Activated CD4-positive, alpha-beta memory T cell treated with anti-CD3 and anti-CD28 coated beads, Interleukin-2, amount 10 ng/mL, durations not matched to agents 7 days and 5 days (primary cell): ENCODE measurements around the gene AKAP7. TPM values are rescaled to one million over a fixed set of nuclear protein-coding genes. Genes with fewer than 3 reads are reported as not detected.
"Not testable (repeated sequence)": the region's sequence is repeated elsewhere in the genome, so short reads cannot be mapped to it uniquely, and the experiment has no call there.

Experiments
- CTCF ChIA-PET: fragments of 350-600 bp; sonication (Branson Sonifier 250); formaldehyde crosslinking; loops from one replicate; lab custom pipeline; 2021; ENCODE audit warnings: antibody characterized with exemption, inconsistent platforms; lab: Charles Lee
- POLR2A ChIA-PET: fragments of 350-600 bp; sonication (Branson Sonifier 250); formaldehyde crosslinking; loops from one replicate; lab custom pipeline; 2021; ENCODE audit warnings: antibody characterized with exemption; lab: Charles Lee
- DNase-seq: peaks from one replicate; pipeline ENCODE4 v3.0.0-alpha.2; 2020
- H3K27ac Mint-ChIP-seq: one replicate; pipeline ENCODE4 v1.8.0; 2021; ENCODE audit warnings: mild to moderate bottlenecking, mixed read lengths
- H3K27me3 Mint-ChIP-seq: one replicate; pipeline ENCODE4 v1.8.0; 2021; ENCODE audit warnings: mixed read lengths
- H3K36me3 Mint-ChIP-seq: one replicate; pipeline ENCODE4 v1.8.0; 2021; ENCODE audit warnings: low read depth, mixed read lengths
- H3K4me1 Mint-ChIP-seq: one replicate; pipeline ENCODE4 v1.8.0; 2021; ENCODE audit warnings: mixed read lengths
- H3K4me3 Mint-ChIP-seq: one replicate; pipeline ENCODE4 v1.8.0; 2021; ENCODE audit warnings: mild to moderate bottlenecking, mixed read lengths
- H3K9me3 Mint-ChIP-seq: one replicate; pipeline ENCODE4 v1.8.0; 2021; ENCODE audit warnings: mixed read lengths
- total RNA-seq, 2 experiments: library from RNA; stranded (reverse); gene quantifications; one replicate each; pipeline ENCODE4 v1.2.3, GENCODE V29; 2021

AKAP7 gene
- total RNA-seq, 2 experiments from 2014 or later, result 7.2 to 8.4 TPM

DNA sequence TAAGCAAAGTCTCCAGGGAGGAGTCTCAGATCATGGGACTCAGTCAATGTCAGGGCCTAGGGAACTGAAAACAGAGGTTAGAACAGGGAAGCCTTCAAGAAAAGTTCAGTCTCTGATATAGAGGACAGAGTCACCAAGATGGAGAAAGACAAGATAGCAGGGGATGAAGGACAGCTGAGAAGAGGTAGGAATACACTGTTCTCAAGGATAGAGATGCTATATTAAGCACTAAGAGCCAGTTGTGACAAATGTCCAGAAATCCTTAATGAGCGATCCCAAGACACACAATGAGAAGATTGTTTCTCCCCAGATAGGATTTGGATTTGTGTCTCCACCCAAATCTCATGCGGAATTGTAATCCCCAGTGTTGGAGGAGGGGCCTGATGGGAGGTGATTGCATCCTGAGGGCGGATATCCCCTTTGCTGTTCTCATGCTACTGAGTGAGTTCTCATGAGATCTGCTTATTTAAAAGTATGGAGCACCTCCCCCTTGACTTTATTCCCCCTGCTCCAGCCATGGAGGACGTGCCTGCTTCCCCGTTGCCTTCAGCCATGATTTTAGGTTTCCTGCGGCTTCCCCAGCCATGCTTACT lies 168.2 kb downstream of the AKAP7 start:
- H3K4me3 Mint-ChIP-seq, result no peak overlapping the region
- H3K36me3 Mint-ChIP-seq, result no peaks in the 10 kb centered on the region
- ChIA-PET CTCF (no interaction called here), POLR2A (no interaction called here)
- peaks cover 2% of the 10 kb centered on the region for H3K9me3 Mint-ChIP-seq
- no peaks in the 10 kb centered on the region for H3K27me3 Mint-ChIP-seq
- no peak for DNase-seq
- no peaks in the 10 kb centered on the region for H3K4me1 Mint-ChIP-seq
- H3K27ac Mint-ChIP-seq, result no peak overlapping the region

- no peaks in the 10 kb centered on the region for H3K4me1 Mint-ChIP-seq
- H3K27ac Mint-ChIP-seq, result no peak overlapping the region
- ChIA-PET CTCF (no interaction called here), POLR2A (no interaction called here)
- no peaks in the 10 kb centered on the region for H3K36me3 Mint-ChIP-seq
- peaks cover 13% of the 10 kb centered on the region for H3K9me3 Mint-ChIP-seq
- no peaks in the 10 kb centered on the region for H3K27me3 Mint-ChIP-seq
- no peak overlapping the region for H3K4me3 Mint-ChIP-seq
- no peak for DNase-seq
Measured at GRCh38 chr6:131305037-131305850, 170.0 kb downstream of the AKAP7 start.

GRCh38 chr6:131309437-131309836 lies 174.2 kb downstream of the AKAP7 start:
- H3K4me1 Mint-ChIP-seq, result no peaks in the 10 kb centered on the region
- H3K9me3 Mint-ChIP-seq, result peaks cover 13% of the 10 kb centered on the region
- H3K4me3 Mint-ChIP-seq, result no peak overlapping the region
- no peaks in the 10 kb centered on the region for H3K36me3 Mint-ChIP-seq
- ChIA-PET POLR2A (no interaction called here), CTCF (no interaction called here)
- DNase-seq, result no peak
- no peak overlapping the region for H3K27ac Mint-ChIP-seq
- H3K27me3 Mint-ChIP-seq, result no peaks in the 10 kb centered on the region

DNA sequence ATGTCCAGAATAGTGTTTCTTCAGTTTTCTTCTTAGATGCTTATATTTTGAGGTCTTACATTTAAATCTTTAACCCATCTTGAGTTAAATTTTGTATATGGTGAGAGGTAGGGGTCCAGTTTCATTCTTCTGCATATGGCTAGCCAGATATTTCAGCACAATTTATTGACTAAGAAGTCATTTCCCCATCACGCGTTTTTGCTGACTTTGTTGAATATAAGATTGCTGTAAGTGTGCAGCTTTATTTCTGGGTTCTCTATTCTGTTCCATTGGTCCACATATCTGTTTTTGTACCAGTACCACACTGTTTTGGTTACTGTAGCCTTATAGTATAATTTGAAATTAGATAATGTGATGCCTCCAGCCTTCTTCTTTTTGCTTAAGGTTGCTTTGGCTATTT lies 179.6 kb downstream of the AKAP7 start:
- no peaks in the 10 kb centered on the region for H3K36me3 Mint-ChIP-seq
- H3K4me1 Mint-ChIP-seq, result peaks cover 2% of the 10 kb centered on the region
- CTCF ChIA-PET, result no interaction called here
- DNase-seq, result no peak
- H3K27ac Mint-ChIP-seq, result no peak overlapping the region
- POLR2A ChIA-PET, result no interaction called here
- no peaks in the 10 kb centered on the region for H3K27me3 Mint-ChIP-seq
- no peaks in the 10 kb centered on the region for H3K9me3 Mint-ChIP-seq
- no peak overlapping the region for H3K4me3 Mint-ChIP-seq

DNA sequence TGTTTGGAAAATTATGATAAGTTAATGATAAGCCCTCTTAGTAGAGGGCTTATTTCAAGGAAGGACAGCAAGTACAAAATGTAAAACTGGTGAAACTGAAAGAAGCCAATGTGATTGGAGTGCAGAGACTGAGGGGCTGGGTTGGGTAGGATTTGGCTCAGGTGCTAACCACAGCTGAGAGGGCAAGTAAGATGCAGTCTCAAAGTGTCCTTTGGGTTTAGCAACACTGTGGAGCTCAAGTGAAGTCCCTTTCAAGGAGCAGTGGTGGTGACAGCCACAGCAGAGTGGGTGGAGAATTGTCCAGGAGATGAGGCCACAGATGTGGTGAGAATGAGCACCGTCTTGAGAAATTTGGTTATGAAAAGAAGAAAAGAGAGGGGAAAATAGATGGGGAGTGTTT lies 181.4 kb downstream of the AKAP7 start:
- Mint-ChIP-seq H3K9me3 (no peaks in the 10 kb centered on the region), H3K27ac (no peak overlapping the region), H3K36me3 (no peaks in the 10 kb centered on the region), H3K4me3 (no peak overlapping the region), H3K4me1 (peaks cover 2% of the 10 kb centered on the region), H3K27me3 (no peaks in the 10 kb centered on the region)
- CTCF ChIA-PET, result no interaction called here
- POLR2A ChIA-PET, result no interaction called here
- no peak for DNase-seq

DNA sequence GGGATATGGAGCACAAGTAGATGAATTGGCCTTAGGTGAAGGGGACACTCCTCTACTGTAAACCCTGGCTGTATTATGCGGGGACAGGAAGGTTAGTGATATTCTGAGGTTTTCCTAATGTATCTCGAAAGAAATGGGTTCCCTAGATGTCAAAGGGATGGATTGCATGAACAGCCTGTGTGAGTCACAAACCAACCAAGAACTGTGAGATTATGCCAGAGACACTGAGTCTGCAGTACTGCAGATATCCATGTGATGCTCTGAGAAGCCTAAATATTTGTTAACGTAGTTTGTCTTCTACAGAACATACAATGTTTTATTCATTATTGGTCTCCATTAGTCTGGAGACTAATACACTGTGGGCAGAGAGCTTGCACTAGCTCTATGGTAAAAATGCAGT lies 182.2 kb downstream of the AKAP7 start:
- POLR2A ChIA-PET, result no interaction called here
- no peak overlapping the region for H3K4me3 Mint-ChIP-seq
- no peak for DNase-seq
- no peaks in the 10 kb centered on the region for H3K9me3 Mint-ChIP-seq
- no peak overlapping the region for H3K27ac Mint-ChIP-seq
- H3K4me1 Mint-ChIP-seq, result peaks cover 2% of the 10 kb centered on the region
- CTCF ChIA-PET, result no interaction called here
- H3K36me3 Mint-ChIP-seq, result no peaks in the 10 kb centered on the region
- no peaks in the 10 kb centered on the region for H3K27me3 Mint-ChIP-seq

GRCh38 chr6:131321589-131321988 lies 186.3 kb downstream of the AKAP7 start:
- no peak for DNase-seq
- H3K27ac Mint-ChIP-seq, result no peak overlapping the region
- H3K36me3 Mint-ChIP-seq, result no peaks in the 10 kb centered on the region
- no peak overlapping the region for H3K4me3 Mint-ChIP-seq
- no peaks in the 10 kb centered on the region for H3K27me3 Mint-ChIP-seq
- H3K4me1 Mint-ChIP-seq, result peaks cover 2% of the 10 kb centered on the region
- ChIA-PET CTCF (no interaction called here), POLR2A (no interaction called here)
- H3K9me3 Mint-ChIP-seq, result no peaks in the 10 kb centered on the region

DNA sequence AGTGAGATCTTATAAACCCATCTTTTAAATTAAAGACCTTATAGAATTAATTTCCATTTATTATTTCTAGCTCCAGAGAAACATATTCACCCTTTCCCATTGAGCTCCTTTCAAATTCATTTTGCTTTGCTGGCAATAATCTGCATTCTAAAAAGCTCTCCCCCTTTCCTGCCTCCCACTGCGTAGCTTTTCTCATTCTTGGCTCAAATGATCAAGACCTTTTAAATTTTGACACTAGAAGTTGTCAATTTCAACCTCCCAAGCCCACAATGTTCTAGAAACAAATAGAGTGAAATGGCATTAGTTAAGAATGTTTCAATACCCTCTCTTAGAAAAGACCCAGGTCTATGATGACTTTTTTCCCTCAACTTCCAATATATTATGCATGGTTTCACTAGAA lies 186.9 kb downstream of the AKAP7 start:
- Mint-ChIP-seq H3K27ac (no peak overlapping the region), H3K36me3 (no peaks in the 10 kb centered on the region), H3K27me3 (no peaks in the 10 kb centered on the region), H3K9me3 (no peaks in the 10 kb centered on the region), H3K4me3 (no peak overlapping the region), H3K4me1 (no peaks in the 10 kb centered on the region)
- CTCF ChIA-PET, result no interaction called here
- DNase-seq, result no peak
- POLR2A ChIA-PET, result no interaction called here

DNA sequence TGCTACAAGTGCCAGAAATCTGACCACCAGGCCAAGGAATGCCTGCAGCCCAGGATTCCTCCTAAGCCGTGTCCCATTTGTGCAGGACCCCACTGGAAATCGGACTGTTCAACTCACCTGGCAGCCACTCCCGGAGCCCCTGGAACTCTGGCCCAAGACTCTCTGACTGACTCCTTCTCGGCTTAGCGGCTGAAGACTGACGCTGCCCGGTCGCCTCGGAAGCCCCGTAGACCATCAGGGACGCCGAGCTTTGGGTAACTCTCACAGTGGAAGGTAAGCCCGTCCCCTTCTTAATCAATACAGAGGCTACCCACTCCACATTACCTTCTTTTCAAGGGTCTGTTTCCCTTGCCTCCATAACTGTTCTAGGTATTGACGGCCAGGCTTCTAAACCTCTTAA lies 190.4 kb downstream of the AKAP7 start:
- POLR2A ChIA-PET, H3K4me1 Mint-ChIP-seq, DNase-seq, H3K36me3 Mint-ChIP-seq, H3K27me3 Mint-ChIP-seq, H3K4me3 Mint-ChIP-seq, H3K27ac Mint-ChIP-seq, H3K9me3 Mint-ChIP-seq, CTCF ChIA-PET: not testable (repeated sequence)

DNA sequence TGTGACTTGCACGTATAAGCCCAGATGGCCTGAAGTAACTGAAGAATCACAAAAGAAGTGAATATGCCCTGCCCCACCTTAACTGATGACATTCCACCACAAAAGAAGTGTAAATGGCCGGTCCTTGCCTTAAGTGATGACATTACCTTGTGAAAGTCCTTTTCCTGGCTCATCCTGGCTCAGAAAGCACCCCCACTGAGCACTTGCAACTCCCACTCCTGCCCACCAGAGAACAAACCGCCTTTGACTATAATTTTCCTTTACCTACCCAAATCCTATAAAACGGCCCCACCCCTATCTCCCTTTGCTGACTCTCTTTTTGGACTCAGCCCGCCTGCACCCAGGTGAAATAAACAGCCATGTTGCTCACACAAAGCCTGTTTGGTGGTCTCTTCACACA lies 193.5 kb downstream of the AKAP7 start:
- H3K27me3 Mint-ChIP-seq, H3K4me3 Mint-ChIP-seq, H3K36me3 Mint-ChIP-seq, H3K4me1 Mint-ChIP-seq, CTCF ChIA-PET, POLR2A ChIA-PET, H3K27ac Mint-ChIP-seq, DNase-seq, H3K9me3 Mint-ChIP-seq: not testable (repeated sequence)

DNA sequence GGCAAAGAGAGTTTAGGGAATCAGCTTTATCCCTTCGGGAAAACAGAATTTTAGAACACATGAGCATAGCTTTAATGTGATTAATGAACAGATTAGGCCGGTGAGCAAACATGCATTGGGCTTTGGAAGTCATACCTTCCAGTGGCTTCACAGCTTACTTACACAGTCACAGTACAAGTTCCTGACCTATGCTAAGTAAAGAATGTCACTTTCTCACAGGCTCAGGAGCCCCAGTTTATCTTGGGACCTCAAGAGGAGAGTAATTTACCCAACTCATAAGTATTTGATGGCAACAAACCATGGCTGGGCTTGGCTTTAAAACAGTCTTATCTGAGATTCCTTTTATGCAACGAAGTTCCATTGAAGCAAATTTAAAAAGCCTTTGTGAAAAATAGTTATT lies 195.9 kb downstream of the AKAP7 start:
- no peak for DNase-seq
- Mint-ChIP-seq H3K27ac (no peak overlapping the region), H3K36me3 (no peaks in the 10 kb centered on the region), H3K9me3 (no peaks in the 10 kb centered on the region), H3K4me3 (no peak overlapping the region), H3K4me1 (no peaks in the 10 kb centered on the region), H3K27me3 (no peaks in the 10 kb centered on the region)
- ChIA-PET POLR2A (no interaction called here), CTCF (no interaction called here)

- H3K9me3 Mint-ChIP-seq, result no peaks in the 10 kb centered on the region
- ChIA-PET POLR2A (no interaction called here), CTCF (no interaction called here)
- H3K27ac Mint-ChIP-seq, result no peak overlapping the region
- H3K4me3 Mint-ChIP-seq, result no peak overlapping the region
- DNase-seq, result no peak
- no peaks in the 10 kb centered on the region for H3K27me3 Mint-ChIP-seq
- H3K36me3 Mint-ChIP-seq, result no peaks in the 10 kb centered on the region
- no peaks in the 10 kb centered on the region for H3K4me1 Mint-ChIP-seq
Measured at GRCh38 chr6:131331873-131332781, 196.9 kb downstream of the AKAP7 start.
